ENCODE measurements around the gene OLFML2A. TPM values are rescaled to one million over a fixed set of nuclear protein-coding genes. Genes with fewer than 3 reads are reported as not detected.
A peak's percentile ranks its signal among the peaks of the same experiment; 100 is the strongest.

The OLFML2A gene
- total RNA-seq, 4 donors from 2014 or later, result 40.7 to 64.3 (median 50.2) TPM

GRCh38 chr9:124739360-124739759 lies 37.6 kb upstream of the OLFML2A start:
- Histone ChIP-seq H3K4me1 (peaks cover 9 to 26% of the 10 kb centered on the region in 2 donors), H3K36me3 (no peaks in the 10 kb centered on the region), H3K27me3 (no peaks in the 10 kb centered on the region), H3K9me3 (no peaks in the 10 kb centered on the region), H3K27ac (no peak overlapping the region), H3K4me3 (replicated peaks in 1 of 3) (no peak overlapping the region)
- DNase-seq, result no peak
- WGBS, 2 donors, result 74 to 88% methylated on average over 2 of the region's 2 CpGs
- intact Hi-C loops (cut with DNase I), result no loop called here
- TF ChIP-seq POLR2A (IDR thresholded peaks at IDR 0.05), result no peak
- no peak for TF ChIP-seq CTCF (IDR thresholded peaks at IDR 0.05)

- WGBS, 2 donors, result 95 to 98% methylated on average over 4 of the region's 4 CpGs
- intact Hi-C loops (cut with DNase I), result no loop called here
- peaks cover 12 to 19% of the 10 kb centered on the region in 2 donors for H3K4me1 ChIP-seq
- H3K36me3 ChIP-seq, result no peaks in the 10 kb centered on the region
- H3K9me3 ChIP-seq, result no peaks in the 10 kb centered on the region
- TF ChIP-seq CTCF (IDR thresholded peaks at IDR 0.05) (no peak), POLR2A (IDR thresholded peaks at IDR 0.05) (no peak)
- no peak for DNase-seq
- no peaks in the 10 kb centered on the region for H3K27me3 ChIP-seq
- no peak overlapping the region for H3K4me3 ChIP-seq (replicated peaks in 1 of 3)
- peak overlapping the region in 1 of 3 donors; percentile 1 for H3K27ac ChIP-seq
These were observed 35.8 kb upstream of the OLFML2A start for GRCh38 chr9:124741149-124741548.

- WGBS, 2 donors, result 75 to 86% methylated on average over 4 of the region's 4 CpGs
- no peaks in the 10 kb centered on the region for H3K9me3 ChIP-seq
- no peaks in the 10 kb centered on the region for H3K36me3 ChIP-seq
- no peak overlapping the region for H3K4me3 ChIP-seq (replicated peaks in 1 of 3)
- TF ChIP-seq CTCF (IDR thresholded peaks at IDR 0.05), result no peak
- no peak for TF ChIP-seq POLR2A (IDR thresholded peaks at IDR 0.05)
- H3K27ac ChIP-seq, result peak overlapping the region in 1 of 3 donors; percentile 62
- H3K4me1 ChIP-seq, result peaks cover 16 to 24% of the 10 kb centered on the region in 2 donors
- intact Hi-C loops (cut with DNase I), result no loop called here
- H3K27me3 ChIP-seq, result no peaks in the 10 kb centered on the region
- no peak for DNase-seq
These were observed 35.3 kb upstream of the OLFML2A start for GRCh38 chr9:124741662-124742061.

- Histone ChIP-seq H3K9me3 (no peaks in the 10 kb centered on the region), H3K4me1 (peaks cover 16 to 28% of the 10 kb centered on the region in 2 donors), H3K27me3 (no peaks in the 10 kb centered on the region), H3K36me3 (no peaks in the 10 kb centered on the region), H3K27ac (peak overlapping the region; percentile 5 to 62 (median 49)), H3K4me3 (replicated peaks in 1 of 3) (no peak overlapping the region)
- no peak for DNase-seq
- intact Hi-C loops (cut with DNase I), result no loop called here
- TF ChIP-seq CTCF (IDR thresholded peaks at IDR 0.05) (no peak), POLR2A (IDR thresholded peaks at IDR 0.05) (no peak)
These were observed 34.0 kb upstream of the OLFML2A start for GRCh38 chr9:124742940-124743339.

- WGBS, 2 donors, result 86 to 90% methylated on average over 5 of the region's 5 CpGs
- intact Hi-C loops (cut with DNase I), result no loop called here
- no peaks in the 10 kb centered on the region for H3K9me3 ChIP-seq
- H3K27ac ChIP-seq, result peak overlapping the region in 2 of 3 donors; percentile 49 to 62
- no peaks in the 10 kb centered on the region for H3K27me3 ChIP-seq
- H3K4me3 ChIP-seq (replicated peaks in 1 of 3), result no peak overlapping the region
- H3K4me1 ChIP-seq, result peaks cover 16 to 28% of the 10 kb centered on the region in 2 donors
- TF ChIP-seq CTCF (IDR thresholded peaks at IDR 0.05) (no peak), POLR2A (IDR thresholded peaks at IDR 0.05) (no peak)
- no peaks in the 10 kb centered on the region for H3K36me3 ChIP-seq
- DNase-seq, result no peak
These were observed 33.1 kb upstream of the OLFML2A start for GRCh38 chr9:124743686-124744348.

All from thyroid gland (tissue), 4 donors.